H1 (cell line): ENCODE results near the gene AOPEP. TPM values are rescaled to one million over a fixed set of nuclear protein-coding genes. Genes with fewer than 3 reads are reported as not detected.

Experiments used
- CTCF ChIA-PET: fragments of 300-600 bp; sonication (Branson Sonifier 250); formaldehyde crosslinking; loops from one replicate; lab custom pipeline; 2021; ENCODE audit not compliant: partially characterized antibody; lab: Charles Lee
- POLR2A ChIA-PET: fragments of 300-600 bp; sonication (Branson Sonifier 250); formaldehyde crosslinking; loops from one replicate; lab custom pipeline; 2021; ENCODE audit warnings: inconsistent platforms; ENCODE audit not compliant: partially characterized antibody; lab: Charles Lee
- DNase-seq, 2 experiments: peaks; one replicate each; pipeline versions ENCODE4 v3.0.0 to v3.0.0-alpha.2; 2010 to 2022; ENCODE audit warnings: low spot score in 2 of 2, low read depth in 1 of 2, mixed read lengths in 1 of 2
- FAIRE-seq: peaks from 2 replicates; lab custom pipeline; 2011; peaks lifted over from hg19 to GRCh38; lab: Jason Lieb, UNC
- H2AFZ ChIP-seq: 2 replicates; pipeline ENCODE4 v1.8.1; 2012; ENCODE audit warnings: low read length, inconsistent platforms
- H2AK5ac ChIP-seq: 2 replicates; pipeline ENCODE4 v1.6.1; 2013; ENCODE audit warnings: low read depth, low read length
- H2BK120ac ChIP-seq: replicated peaks from 2 replicates; pipeline ENCODE3; 2013; ENCODE audit warnings: low read depth, low read length, inconsistent platforms
- H2BK12ac ChIP-seq: 2 replicates; pipeline ENCODE4 v1.6.1; 2013; ENCODE audit warnings: low read depth, low read length
- H2BK15ac ChIP-seq: 2 replicates; pipeline ENCODE4 v1.6.1; 2013; ENCODE audit warnings: low read length
- H2BK20ac ChIP-seq: 2 replicates; pipeline ENCODE4 v1.6.1; 2013; ENCODE audit warnings: low read length
- H2BK5ac ChIP-seq: 2 replicates; pipeline ENCODE4 v1.6.1; 2013; ENCODE audit warnings: low read depth, low read length
- H3K14ac ChIP-seq: 2 replicates; pipeline ENCODE4 v1.6.1; 2013; ENCODE audit warnings: inconsistent platforms; ENCODE audit not compliant: insufficient read length
- H3K18ac ChIP-seq: 2 replicates; pipeline ENCODE4 v1.6.1; 2013; ENCODE audit warnings: low read length; ENCODE audit errors: extremely low read depth
- H3K23ac ChIP-seq: 2 replicates; pipeline ENCODE4 v1.6.1; 2013; ENCODE audit warnings: inconsistent platforms; ENCODE audit not compliant: insufficient read length
- H3K23me2 ChIP-seq: 2 replicates; pipeline ENCODE4 v1.6.1; 2013; ENCODE audit warnings: low read depth, low read length
- H3K27ac ChIP-seq: 2 replicates; pipeline ENCODE4 v1.6.1; 2011; ENCODE audit warnings: low read depth, low read length, inconsistent platforms
- H3K27me3 ChIP-seq, 4 experiments: replicated peaks in 1 of 4; 1 replicate in 1 of 4; 2 replicates in 3 of 4; pipeline versions ENCODE4 v1.6.1 to v1.8.1; 2011 to 2013; ENCODE audit warnings: low read length in 3 of 4, mild to moderate bottlenecking in 3 of 4, inconsistent platforms in 2 of 4, mixed read lengths in 2 of 4, moderate library complexity in 1 of 4; ENCODE audit not compliant: control insufficient read depth in 3 of 4, insufficient read depth in 3 of 4; ENCODE audit errors: extremely low read depth in 1 of 4
- H3K36me3 ChIP-seq, 4 experiments: 2 replicates each; pipeline versions ENCODE4 v1.6.1 to v1.8.1; 2011 to 2013; ENCODE audit warnings: mild to moderate bottlenecking in 4 of 4, low read length in 3 of 4, moderate library complexity in 2 of 4, control low read depth in 1 of 4, inconsistent platforms in 1 of 4; ENCODE audit not compliant: insufficient read depth in 4 of 4, control insufficient read depth in 2 of 4
- H3K4ac ChIP-seq: replicated peaks from 2 replicates; pipeline ENCODE3; 2013; ENCODE audit warnings: low read length, low read depth, mixed read lengths, inconsistent platforms; ENCODE audit not compliant: insufficient read length
- H3K4me1 ChIP-seq, 4 experiments: replicated peaks in 1 of 4; 1 replicate in 1 of 4; 2 replicates in 3 of 4; pipeline versions ENCODE4 v1.6.1 to v1.8.1; 2011 to 2013; ENCODE audit warnings: low read length in 3 of 4, inconsistent platforms in 2 of 4, mixed read lengths in 1 of 4; ENCODE audit not compliant: insufficient read depth in 4 of 4, control insufficient read depth in 3 of 4
- H3K4me2 ChIP-seq, 2 experiments: 2 replicates each; pipeline versions ENCODE4 v1.6.1 to v1.8.1; 2011 to 2013; ENCODE audit warnings: low read depth in 2 of 2, low read length in 2 of 2, control low read depth in 1 of 2, inconsistent platforms in 1 of 2, mild to moderate bottlenecking in 1 of 2; ENCODE audit not compliant: insufficient read depth in 1 of 2
- H3K4me3 ChIP-seq, 4 experiments: fragments of 200-600, 300-600 bp in 1 of 4; sonication (generic), shearing (Covaris generic), sonication (Bioruptor Twin) in 1 of 4; 2 replicates each; pipeline versions ENCODE4 v1.5.1 to v1.8.1; 2011 to 2016; ENCODE audit warnings: low read length in 4 of 4, low read depth in 3 of 4, control low read depth in 2 of 4, inconsistent platforms in 2 of 4, mild to moderate bottlenecking in 2 of 4, mixed read lengths in 1 of 4, moderate library complexity in 1 of 4; ENCODE audit not compliant: insufficient read depth in 2 of 4; ENCODE audit errors: extremely low read depth in 1 of 4
- H3K56ac ChIP-seq: replicated peaks from 2 replicates; pipeline ENCODE3; 2013; ENCODE audit warnings: low read depth, mild to moderate bottlenecking, mixed read lengths, low read length, inconsistent platforms; ENCODE audit not compliant: insufficient read length
- H3K79me1 ChIP-seq: 2 replicates; pipeline ENCODE4 v1.6.1; 2013; ENCODE audit warnings: low read depth, low read length, control low read depth
- H3K79me2 ChIP-seq, 2 experiments: 2 replicates each; pipeline versions ENCODE4 v1.6.1 to v1.8.1; 2012 to 2013; ENCODE audit warnings: low read length in 2 of 2, mild to moderate bottlenecking in 2 of 2, inconsistent platforms in 1 of 2; ENCODE audit not compliant: insufficient read depth in 2 of 2, control insufficient read depth in 1 of 2
- H3K9ac ChIP-seq, 4 experiments: replicated peaks in 1 of 4; 1 replicate in 1 of 4; 2 replicates in 3 of 4; pipeline versions ENCODE4 v1.6.1 to v1.8.1; 2011 to 2013; ENCODE audit warnings: low read depth in 3 of 4, low read length in 3 of 4, control low read depth in 2 of 4, mild to moderate bottlenecking in 2 of 4, moderate library complexity in 2 of 4, inconsistent platforms in 1 of 4; ENCODE audit errors: extremely low read depth in 1 of 4
- H3K9me3 ChIP-seq, 2 experiments: 2 replicates each; pipeline versions ENCODE4 v1.6.1 to v1.8.1; 2012 to 2013; ENCODE audit warnings: mild to moderate bottlenecking in 2 of 2, moderate library complexity in 2 of 2, control low read depth in 1 of 2, inconsistent platforms in 1 of 2, low read depth in 1 of 2, low read length in 1 of 2, mixed read lengths in 1 of 2; ENCODE audit not compliant: insufficient read depth in 2 of 2
- H4K20me1 ChIP-seq, 2 experiments: replicated peaks in 1 of 2; 2 replicates each; pipeline versions ENCODE3 to v1.8.1; 2011 to 2013; ENCODE audit warnings: inconsistent platforms in 2 of 2, low read length in 2 of 2, mild to moderate bottlenecking in 1 of 2; ENCODE audit not compliant: insufficient read depth in 2 of 2, control insufficient read depth in 1 of 2
- H4K5ac ChIP-seq: 2 replicates; pipeline ENCODE4 v1.6.1; 2013; ENCODE audit warnings: low read length, low read depth, mixed read lengths, inconsistent platforms; ENCODE audit not compliant: insufficient read length
- H4K8ac ChIP-seq: 2 replicates; pipeline ENCODE4 v1.8.0; 2013; ENCODE audit warnings: mild to moderate bottlenecking, moderate library complexity, low read length, inconsistent platforms; ENCODE audit not compliant: insufficient read depth; ENCODE audit errors: extremely low read depth
- H4K91ac ChIP-seq: replicated peaks from 2 replicates; pipeline ENCODE3; 2013; ENCODE audit warnings: low read length, mixed read lengths, inconsistent platforms; ENCODE audit not compliant: insufficient read length
- BACH1 ChIP-seq: IDR thresholded peaks from 2 replicates; pipeline ENCODE4 v1.6.1; 2012; ENCODE audit warnings: low read length, improper control_type of control experiment
- CBX5 ChIP-seq: fragments of 300-800, 300-1000 bp; sonication (generic); IDR thresholded peaks from 2 replicates; pipeline ENCODE4 v1.7.1; 2016; ENCODE audit warnings: antibody characterized with exemption, low read length, low read depth
- CEBPB ChIP-seq: IDR thresholded peaks from 2 replicates; pipeline ENCODE4 v1.6.1; 2012; ENCODE audit warnings: low read depth, low read length
- CTCF ChIP-seq, 3 experiments: IDR thresholded peaks; 1 replicate in 2 of 3; 2 replicates in 1 of 3; pipeline versions ENCODE4 v1.5.1 to v1.6.1; 2011; ENCODE audit warnings: low read length in 3 of 3, mild to moderate bottlenecking in 3 of 3, inconsistent platforms in 2 of 3, low read depth in 1 of 3, moderate library complexity in 1 of 3; ENCODE audit not compliant: insufficient read depth in 1 of 3; ENCODE audit errors: control extremely low read depth in 1 of 3
- GABPA ChIP-seq: IDR thresholded peaks from 2 replicates; pipeline ENCODE4 v1.6.1; 2011; ENCODE audit warnings: mild to moderate bottlenecking, low read length, moderate library complexity, borderline replicate concordance; ENCODE audit not compliant: insufficient read depth
- JUN ChIP-seq: IDR thresholded peaks from 2 replicates; pipeline ENCODE4 v1.6.1; 2011; ENCODE audit warnings: low read depth, mild to moderate bottlenecking, improper control_type of control experiment, low read length
- MAX ChIP-seq: IDR thresholded peaks from 2 replicates; pipeline ENCODE4 v1.6.1; 2012; ENCODE audit warnings: inconsistent platforms
- NRF1 ChIP-seq: IDR thresholded peaks from 2 replicates; pipeline ENCODE4 v1.6.1; 2011; ENCODE audit warnings: mild to moderate bottlenecking, low read depth, low read length, improper control_type of control experiment
- PHF8 ChIP-seq: fragments of 200-600 bp; sonication (generic); conservative IDR thresholded peaks from 2 replicates; pipeline ENCODE4 v1.7.1; 2012; ENCODE audit warnings: low read depth, mild to moderate bottlenecking, inconsistent platforms, low read length, moderate library complexity
- RAD21 ChIP-seq, 2 experiments: IDR thresholded peaks in 1 of 2; conservative IDR thresholded peaks in 1 of 2; 2 replicates each; pipeline ENCODE4 v1.6.1; 2011; ENCODE audit warnings: low read depth in 2 of 2, low read length in 2 of 2, improper control_type of control experiment in 1 of 2, inconsistent platforms in 1 of 2, mild to moderate bottlenecking in 1 of 2, moderate library complexity in 1 of 2
- TAF1 ChIP-seq: IDR thresholded peaks from 2 replicates; pipeline ENCODE4 v1.6.1; 2011; ENCODE audit warnings: mild to moderate bottlenecking, low read depth, low read length
- WGBS, 2 experiments: shearing (Covaris generic) in 1 of 2; methylation state at CpG; one replicate each; pipeline versions ENCODE4 v1.1.6 to v1.1.7; 2013 to 2015; ENCODE audit warnings: low lambda C conversion rate in 2 of 2, mixed read lengths in 2 of 2, inconsistent platforms in 1 of 2, low coverage in 1 of 2, missing lambda C conversion rate in 1 of 2; ENCODE audit not compliant: insufficient replicate concordance in 2 of 2, insufficient coverage in 1 of 2, insufficient read length in 1 of 2; ENCODE audit errors: extremely low coverage in 1 of 2, missing lambda C conversion rate in 1 of 2; 5-methylcytosine and 5-hydroxymethylcytosine counted together
- polyA plus RNA-seq, 7 experiments: library from polyadenylated mRNA; depleted of rRNA in 3 of 7; stranded (reverse) in 5 of 7; unstranded in 2 of 7; fragments of >200 nt in 5 of 7; fragments of 200-250 nt in 2 of 7; gene quantifications; 1 replicate in 5 of 7; 2 replicates in 1 of 7; 4 replicates in 1 of 7; pipeline versions ENCODE4 v1.2.1 to v1.2.3, GENCODE V29; 2011 to 2013; ENCODE audit warnings: missing spikeins in 2 of 7, mixed read lengths in 2 of 7
- total RNA-seq: library from RNA; stranded (reverse); fragmentation: NEBNext Ultra II Directional; extraction: Animal tissue kit (Norgen Biotek cat#: 25700); gene quantifications from 2 replicates; pipeline ENCODE4 v1.2.1, GENCODE V29; 2021

Gene AOPEP
- total and polyA plus RNA-seq, 2 of the 8 experiments (the other 6 are each of a cell fraction or from before 2014, with no cell fraction given) = 6.1 to 14.3 TPM

GRCh38 chr9:94888775-94889174, 162.3 kb downstream of the AOPEP start:
- Histone ChIP-seq H2AK5ac (no peak overlapping the region), H3K9me3 (0 out of 4 replicates have a peak, but pooled peaks cover 3 to 5% of the 10 kb centered on the region in 2 experiments), H4K5ac (no peak overlapping the region), H3K4me3 (no peak overlapping the region), H2BK15ac (no peak overlapping the region), H3K27me3 (no peaks in the 10 kb centered on the region), H3K23ac (no peak overlapping the region), H3K4me1 (peaks cover 0 to 2% (median 0%) of the 10 kb centered on the region in 4 experiments; a peak in 1 of 7 replicates), H4K91ac (no peak overlapping the region), H3K79me1 (no peaks in the 10 kb centered on the region), H3K4me2 (no peak overlapping the region), H3K56ac (no peak overlapping the region), H3K36me3 (no peaks in the 10 kb centered on the region), H2AFZ (no peak overlapping the region), H3K27ac (no peak overlapping the region), H3K4ac (no peak overlapping the region), H3K23me2 (no peaks in the 10 kb centered on the region), H3K79me2 (no peaks in the 10 kb centered on the region), H2BK20ac (no peak overlapping the region), H2BK12ac (no peak overlapping the region), H3K14ac (no peak overlapping the region), H3K18ac (no peak overlapping the region), H2BK120ac (no peak overlapping the region), H4K8ac (no peak overlapping the region), H3K9ac (no peak overlapping the region), H2BK5ac (no peak overlapping the region), H4K20me1 (no peaks in the 10 kb centered on the region)
- TF ChIP-seq JUN = no peak
- no peak for TF ChIP-seq NRF1
- no peak for TF ChIP-seq PHF8
- TF ChIP-seq CBX5 = no peak
- no peak for TF ChIP-seq CTCF (IDR thresholded peaks at IDR 0.05; ENCODE audit: control extremely low read depth in 1 of 3, insufficient read depth in 1 of 3, low read depth in 1 of 3, low read length in 3 of 3)
- no peak for TF ChIP-seq GABPA
- TF ChIP-seq BACH1 = no peak
- no peak for TF ChIP-seq CEBPB
- no peak for TF ChIP-seq TAF1
- TF ChIP-seq MAX = no peak
- TF ChIP-seq RAD21 (IDR thresholded peaks at IDR 0.05 in 1 of 2, conservative IDR thresholded peaks at IDR 0.05 in 1 of 2; ENCODE audit: low read depth in 2 of 2, low read length in 2 of 2) = no peak
- peak in 1 of 2 experiments; percentile 24 for DNase-seq
- 93% methylated on average over 8 of the region's 8 CpGs; no CpG with 5 or more reads in 1 of the 2 experiments for WGBS, 2 experiments
- POLR2A ChIA-PET = no interaction called here
- CTCF ChIA-PET = interaction anchor here (0.6 kb wide), 1 partner anchor 260 kb away, joined by 3 read pairs; no protein-coding TSS in a partner anchor
- no peak for FAIRE-seq
